HK-2 (cell line): ENCODE results near the gene TTL.
"Not testable (repeated sequence)": the region's sequence is repeated elsewhere in the genome, so short reads cannot be mapped to it uniquely, and the experiment has no call there.

Experiments
- DNase-seq: peaks from one replicate; pipeline ENCODE4 v3.0.0-alpha.2; 2018; ENCODE audit not compliant: unreplicated experiment

Gene TTL

GRCh38 chr2:112520234-112520783 is 38.4 kb downstream of the TTL start:
- no peak for DNase-seq

DNA sequence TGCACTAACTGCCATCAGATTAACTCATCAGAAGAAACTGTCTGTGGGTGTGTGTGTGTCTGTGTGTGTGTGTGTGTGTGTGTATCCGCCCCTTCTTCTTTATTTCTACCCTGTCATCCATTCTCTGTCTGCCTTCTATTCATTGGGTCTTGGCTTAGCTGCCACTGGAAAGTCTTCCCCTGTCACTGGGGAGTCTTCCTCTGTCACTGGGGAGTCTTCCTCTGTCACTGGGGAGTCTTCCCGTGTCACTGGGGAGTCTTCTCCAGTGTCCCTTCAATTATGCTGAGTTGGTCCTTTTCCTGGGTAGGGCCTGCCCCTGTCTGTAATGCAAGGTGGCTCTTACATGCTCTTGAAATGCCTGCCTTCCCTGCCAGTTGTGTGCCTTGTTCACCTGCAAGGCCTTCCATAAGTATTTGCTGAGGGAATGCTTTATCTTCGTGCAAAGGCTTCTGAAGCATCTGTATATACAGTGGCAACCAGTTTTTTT is 41.4 kb downstream of the TTL start:
- no peak for DNase-seq

DNA sequence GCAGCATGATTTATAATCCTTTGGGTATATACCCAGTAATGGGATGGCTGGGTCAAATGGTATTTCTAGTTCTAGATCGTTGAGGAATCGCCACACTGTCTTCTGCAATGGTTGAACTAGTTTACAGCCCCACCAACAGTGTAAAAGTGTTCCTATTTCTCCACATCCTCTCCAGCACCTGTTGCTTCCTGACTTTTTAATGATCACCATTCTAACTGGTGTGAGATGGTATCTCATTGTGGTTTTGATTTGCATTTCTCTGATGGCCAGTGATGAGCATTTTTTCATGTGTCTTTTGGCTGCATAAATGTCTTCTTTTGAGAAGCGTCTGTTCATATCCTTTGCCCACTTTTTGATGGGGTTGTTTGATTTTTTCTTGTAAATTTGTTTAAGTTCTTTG is 42.3 kb downstream of the TTL start:
- DNase-seq = not testable (repeated sequence)

GRCh38 chr2:112528541-112528940 is 46.6 kb downstream of the TTL start:
- no peak for DNase-seq

- DNase-seq = no peak
These were observed 47.8 kb downstream of the TTL start for GRCh38 chr2:112529757-112530156.

DNA sequence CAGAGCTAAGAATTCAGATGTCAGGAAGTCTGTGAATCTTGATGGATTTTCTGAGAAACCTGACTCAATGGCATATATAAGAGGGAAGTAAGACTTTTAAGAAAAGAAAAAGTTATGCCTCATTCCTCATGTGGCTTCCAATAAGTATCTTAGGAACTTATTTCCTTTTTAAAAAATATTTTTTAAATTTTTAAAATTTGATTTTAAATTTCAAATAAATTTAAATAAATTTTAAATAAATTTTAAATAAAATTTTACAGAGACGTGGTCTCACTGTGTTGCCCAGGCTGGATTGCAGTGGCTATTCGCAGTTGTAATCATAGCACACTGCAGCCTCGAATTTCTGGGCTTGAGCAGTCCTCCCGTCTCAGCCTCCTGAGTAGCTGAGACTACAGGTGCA is 48.8 kb downstream of the TTL start:
- no peak for DNase-seq

DNA sequence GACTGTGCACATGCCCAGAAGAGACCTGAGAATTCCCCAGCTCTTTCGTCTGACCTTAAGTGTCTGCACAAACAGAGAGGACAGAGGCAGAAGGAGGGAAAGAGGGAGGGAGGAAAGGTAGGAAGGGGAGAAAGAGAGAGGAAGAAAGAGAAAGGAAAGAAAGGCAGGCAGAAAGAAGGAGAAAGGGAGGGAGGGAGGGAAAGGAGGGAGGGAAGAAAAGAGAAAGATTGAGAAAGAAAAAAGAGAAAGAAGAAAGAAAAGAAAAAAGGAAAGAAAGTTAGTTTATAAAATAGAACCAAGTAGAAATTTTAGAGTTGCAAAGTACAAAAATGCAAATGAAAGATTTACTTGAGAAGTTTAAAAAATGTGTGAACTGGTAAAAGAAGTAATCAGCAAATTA is 52.9 kb downstream of the TTL start:
- DNase-seq = no peak

DNA sequence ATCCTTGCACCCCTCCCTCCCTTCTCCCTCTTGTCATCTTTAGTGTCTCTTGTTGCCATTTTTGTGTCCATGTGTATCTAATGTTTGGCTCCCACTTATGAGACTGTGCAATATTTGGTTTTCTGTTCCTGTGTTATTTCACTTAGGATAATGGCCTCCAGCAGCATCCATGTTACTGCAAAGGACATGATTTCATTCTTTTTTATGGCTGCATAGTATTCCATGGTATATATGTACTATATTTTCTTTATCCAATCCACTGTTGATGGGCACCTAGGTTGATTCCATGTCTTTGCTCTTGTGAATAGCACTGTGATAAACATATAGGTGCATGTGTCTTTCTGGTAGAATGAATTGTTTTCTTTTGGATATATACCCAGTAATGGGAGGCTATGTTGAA is 54.7 kb downstream of the TTL start:
- not testable (repeated sequence) for DNase-seq

GRCh38 chr2:112539306-112539705 is 57.4 kb downstream of the TTL start:
- no peak for DNase-seq

DNA sequence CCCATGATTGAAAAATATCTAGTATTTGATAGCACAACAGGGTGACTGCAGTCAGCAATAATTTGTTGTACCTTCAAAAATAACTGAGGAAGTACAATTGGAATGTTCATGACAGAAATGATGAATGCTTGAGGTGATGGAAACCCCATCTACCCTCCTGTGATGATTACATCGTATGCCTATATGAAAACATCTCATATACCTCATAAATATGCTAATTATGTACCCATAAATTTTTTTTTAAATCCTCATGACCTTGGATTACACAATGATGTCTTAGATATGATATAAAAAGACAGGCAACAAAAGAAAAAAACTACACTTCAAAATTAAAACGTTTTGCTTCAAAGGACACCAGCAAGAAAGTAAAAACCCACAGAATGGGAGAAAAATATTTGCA is 59.0 kb downstream of the TTL start:
- DNase-seq = no peak

DNA sequence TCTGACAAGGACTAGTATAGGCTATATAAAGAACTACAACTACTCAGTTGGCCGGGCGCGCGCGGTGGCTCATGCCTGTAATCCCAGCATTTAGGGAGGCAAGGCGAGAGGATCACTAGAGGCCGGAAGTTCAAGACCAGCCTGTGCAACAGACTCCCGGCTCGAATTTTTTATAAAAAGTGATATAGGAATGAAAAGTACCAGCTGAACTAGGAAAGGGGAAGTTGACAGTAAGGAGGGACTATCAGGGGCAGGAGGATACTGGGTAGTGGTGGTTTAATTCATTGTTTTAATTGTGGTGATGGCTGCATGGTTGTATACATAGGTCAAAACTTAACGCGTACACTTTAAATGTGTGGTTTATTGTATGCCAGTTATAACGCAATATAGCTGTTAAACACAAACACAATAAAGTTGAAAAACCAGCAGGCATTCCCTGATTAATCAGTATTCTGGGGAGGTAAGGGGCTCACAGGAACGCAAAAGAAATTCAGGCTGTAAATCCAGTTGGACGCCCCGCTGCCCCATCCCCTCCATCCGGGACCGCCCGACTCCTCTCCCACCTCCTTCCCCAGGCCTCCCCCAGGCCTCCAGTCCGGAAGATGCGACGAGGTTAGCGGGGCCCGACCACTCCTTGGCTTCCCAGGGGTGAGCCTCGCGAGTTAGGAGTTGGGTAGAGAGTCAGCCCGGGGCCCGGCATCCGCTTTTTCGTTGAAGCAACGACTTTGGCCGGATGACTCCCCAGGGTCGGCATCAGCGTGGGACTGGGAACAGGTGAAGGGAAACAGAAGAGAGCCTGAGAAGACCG is 59.6 kb downstream of the TTL start:
- DNase-seq = peak; percentile 77

- DNase-seq = peak; percentile 86
These were observed 60.4 kb downstream of the TTL start, which contains the start of gene POLR1B for GRCh38 chr2:112542123-112542983. TSS of gene POLR1B (plus strand) at chr2:112542465. CDS start at chr2:112542495, 30 bp downstream.

DNA sequence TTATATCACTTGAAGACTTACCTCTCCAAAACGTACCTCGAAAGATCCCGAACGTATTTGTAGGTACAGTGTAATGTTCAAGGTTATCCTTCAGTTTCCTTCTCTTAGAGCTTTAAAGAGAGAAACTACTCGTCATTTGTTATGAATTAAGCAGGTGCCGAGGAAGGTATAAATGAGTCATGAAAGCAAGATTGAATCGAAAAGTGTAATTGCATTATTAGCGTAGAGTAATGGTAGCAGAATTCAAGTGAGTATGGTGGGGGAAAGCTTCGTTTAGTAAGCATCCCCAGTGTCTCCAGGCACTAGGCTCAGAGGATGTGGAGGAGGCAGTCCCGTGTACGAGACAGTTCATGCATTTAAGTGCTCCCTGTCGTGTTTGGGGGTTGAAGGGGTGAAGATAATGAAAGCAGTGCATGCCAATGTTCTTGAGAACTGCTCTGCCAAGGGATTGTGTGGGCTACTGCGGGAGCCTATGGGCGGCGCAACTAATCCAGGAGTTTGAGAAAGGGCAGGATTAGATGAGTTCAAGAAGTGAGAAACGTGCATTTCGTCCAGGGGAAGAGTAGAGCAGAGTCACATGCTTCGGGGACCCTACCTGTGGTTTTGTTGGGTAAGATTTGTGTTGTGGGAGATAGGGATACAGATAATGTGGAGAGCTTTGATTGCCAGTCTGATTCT is 61.2 kb downstream of the TTL start:
- peak; percentile 40 for DNase-seq

GRCh38 chr2:112547333-112547732 is 65.4 kb downstream of the TTL start:
- peak; percentile 50 for DNase-seq

GRCh38 chr2:112548980-112549379 is 67.0 kb downstream of the TTL start:
- no peak for DNase-seq

DNA sequence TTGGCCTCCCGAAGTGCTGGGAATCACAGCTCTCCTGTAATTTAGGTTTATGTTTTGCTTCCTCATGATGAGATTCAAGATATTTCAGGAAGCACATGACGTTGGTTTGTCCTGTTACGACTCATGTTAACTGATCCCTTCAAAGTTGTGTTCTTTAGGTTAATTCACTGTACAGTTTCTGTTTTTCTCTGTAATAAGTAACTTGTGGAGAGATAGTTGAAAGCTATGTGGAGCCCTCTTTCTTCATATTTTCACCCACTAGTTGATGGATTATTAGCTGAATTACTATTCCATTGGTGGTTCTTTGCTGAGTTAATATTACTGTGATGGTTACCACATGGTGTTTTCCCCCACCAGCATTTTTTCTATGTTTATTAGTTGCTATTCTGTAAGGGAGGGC is 84.1 kb downstream of the TTL start:
- no peak for DNase-seq

DNA sequence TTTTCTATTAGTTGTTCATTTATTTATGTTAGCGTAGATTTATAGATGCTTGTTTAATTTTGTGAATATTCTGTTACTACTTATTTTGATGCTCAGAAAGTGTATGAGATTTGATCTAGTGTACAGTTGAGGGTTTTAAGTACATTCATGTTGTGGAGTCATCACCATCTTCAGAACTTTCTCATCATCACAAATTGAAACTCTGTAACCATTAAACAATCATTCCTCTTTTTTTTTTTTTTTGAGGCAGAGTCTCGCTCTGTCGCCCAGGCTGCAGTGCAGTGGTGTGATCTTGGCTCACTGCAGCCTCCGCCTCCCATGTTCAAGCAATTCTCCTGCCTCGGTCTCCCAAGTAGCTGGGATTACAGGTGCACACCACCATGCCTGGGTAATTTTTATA is 84.6 kb downstream of the TTL start:
- not testable (repeated sequence) for DNase-seq

GRCh38 chr2:112572005-112572404 is 90.0 kb downstream of the TTL start:
- no peak for DNase-seq

DNA sequence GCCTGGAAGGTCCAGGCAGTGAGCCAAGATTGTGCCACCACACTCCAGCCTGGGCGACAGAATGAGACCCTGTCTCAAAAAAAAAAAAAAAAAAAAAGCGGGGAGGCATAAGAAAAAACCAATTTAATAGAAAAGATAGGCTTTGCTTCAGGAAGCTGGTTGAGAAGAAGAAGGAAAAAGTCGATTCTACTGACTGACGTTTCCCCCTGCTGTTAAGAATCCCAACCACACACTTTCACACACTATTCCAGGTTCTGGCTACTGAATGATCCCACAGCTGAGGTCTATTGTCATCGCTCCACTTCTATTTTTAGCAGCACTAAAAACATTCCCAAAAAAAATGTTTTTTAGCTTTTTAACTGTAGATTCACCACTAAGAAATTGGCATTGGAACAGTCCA is 95.8 kb downstream of the TTL start:
- DNase-seq = no peak

DNA sequence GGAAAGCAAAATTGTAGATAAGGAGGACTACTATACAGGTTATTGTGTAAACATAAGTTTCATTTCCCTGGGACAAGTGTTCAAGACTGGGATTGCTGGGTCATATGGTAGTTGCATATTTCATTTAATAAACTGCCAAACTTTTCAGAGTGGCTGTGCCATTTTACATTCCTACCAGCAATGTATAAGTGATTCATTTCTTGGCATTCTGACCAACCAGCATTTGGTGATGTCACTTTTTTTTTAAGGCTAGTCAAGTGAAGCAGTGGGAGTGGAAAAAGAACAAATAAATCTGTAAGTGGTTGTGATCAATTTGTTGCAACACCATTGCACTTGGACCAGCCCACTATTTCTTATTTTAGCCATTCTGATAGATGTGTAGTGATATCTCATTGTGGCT is 97.3 kb downstream of the TTL start:
- DNase-seq = no peak

DNA sequence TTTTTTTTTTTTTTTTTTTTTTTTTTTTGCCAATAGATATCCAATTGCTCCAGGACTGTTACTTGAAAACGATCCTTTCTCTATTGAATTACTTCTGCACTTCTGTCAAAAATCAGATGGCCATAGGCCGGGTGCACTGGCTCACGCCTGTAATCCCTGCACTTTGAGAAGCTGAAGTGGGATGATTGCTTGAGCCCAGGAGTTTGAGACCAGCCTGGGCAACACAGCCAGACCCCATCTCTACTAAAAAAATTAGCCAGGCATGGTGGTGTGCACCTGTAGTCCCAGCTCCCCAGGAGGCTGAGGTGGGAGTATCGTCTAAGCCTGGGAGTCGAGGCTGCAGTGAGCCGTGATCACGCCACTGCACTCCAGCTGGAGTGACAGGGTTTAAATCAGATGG is 98.1 kb downstream of the TTL start:
- no peak for DNase-seq

DNA sequence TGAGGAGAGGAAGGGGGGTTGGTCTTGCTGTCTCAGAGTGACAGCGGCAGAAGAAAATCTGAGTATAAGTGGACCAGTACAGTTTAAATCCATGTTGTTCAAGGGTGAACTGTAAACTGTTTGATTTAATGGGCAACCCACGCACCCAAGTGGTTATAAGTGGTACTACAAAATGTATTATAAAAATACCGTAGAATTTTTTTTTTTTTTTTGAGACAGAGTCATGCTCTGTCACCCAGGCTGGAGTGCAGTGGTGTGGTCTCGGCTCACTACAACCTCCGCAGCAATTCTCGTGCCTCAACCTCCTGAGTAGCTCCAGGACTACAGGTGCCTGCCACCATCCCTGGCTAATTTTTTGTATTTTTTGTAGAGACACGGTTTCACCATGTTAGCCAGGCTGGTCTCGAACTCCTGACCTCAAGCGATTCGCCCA is 100.4 kb downstream of the TTL start:
- peak; percentile 16 for DNase-seq
